HCT116 (cell line): Measurements from ENCODE around the gene SLC4A5. TPM values are rescaled to one million over a fixed set of nuclear protein-coding genes. Genes with fewer than 3 reads are reported as not detected.

Experiments
- ATAC-seq: fragments of 200-7000 bp; cut with Tn5 transposase; 2 replicates; pipeline ENCODE4 v1.9.1; 2020; ENCODE audit warnings: mild to moderate bottlenecking, moderate library complexity
- BruUV-seq: library from RNA; stranded (reverse); fragments of 400-500 nt; replicated peaks from 2 replicates; lab custom pipeline; 2021; lab: Mats Ljungman, UMichigan
- CTCF ChIA-PET: fragments of 300-600 bp; sonication (Branson Sonifier 250); formaldehyde crosslinking; loops from one replicate; lab custom pipeline; 2021; ENCODE audit warnings: antibody characterized with exemption; lab: Charles Lee
- POLR2A ChIA-PET: fragments of 300-600, 350-600 bp; sonication (Branson Sonifier 250); formaldehyde crosslinking; loops from one replicate; lab custom pipeline; 2021; ENCODE audit warnings: antibody characterized with exemption; lab: Charles Lee
- RAD21 ChIA-PET, 2 experiments: fragments of 300-600 bp; sonication (Branson Sonifier 250); formaldehyde crosslinking; loops; one replicate each; lab custom pipeline; 2023; ENCODE audit warnings: low total read pairs in 2 of 2; ENCODE audit not compliant: uncharacterized antibody in 2 of 2, unreplicated experiment in 2 of 2, low non-redundant PET in 1 of 2; lab: Charles Lee
- DNase-seq: peaks from one replicate; pipeline ENCODE4 v3.0.0-alpha.2; 2010; ENCODE audit warnings: low read depth, low spot score
- H2AFZ ChIP-seq: fragments of 200-600 bp; shearing (Covaris generic), sonication (generic); 2 replicates; pipeline ENCODE4 v1.6.1; 2017; ENCODE audit warnings: low read depth, mixed run types, mixed read lengths, antibody characterized with exemption, low read length; ENCODE audit not compliant: poor library complexity, severe bottlenecking
- H3K27ac ChIP-seq: 2 replicates; pipeline ENCODE4 v1.5.1; 2012; ENCODE audit warnings: low read depth, low read length
- H3K27me3 ChIP-seq: fragments of 200-600 bp; sonication (generic); 2 replicates; pipeline ENCODE4 v1.6.1; 2016; ENCODE audit warnings: mixed run types, low read length, mixed read lengths; ENCODE audit not compliant: insufficient read depth
- H3K36me3 ChIP-seq, 2 experiments: fragments of 200-500 bp in 1 of 2; fragments of 200-600 bp in 1 of 2; sonication (Bioruptor generic) in 1 of 2; sonication (generic) in 1 of 2; 2 replicates each; pipeline versions ENCODE4 v1.5.1 to v1.6.1; 2014 to 2016; ENCODE audit warnings: low read length in 2 of 2, inconsistent platforms in 1 of 2, mixed read lengths in 1 of 2, mixed run types in 1 of 2; ENCODE audit not compliant: insufficient read depth in 2 of 2, control insufficient read depth in 1 of 2
- H3K4me1 ChIP-seq, 2 experiments: fragments of 200-600 bp in 1 of 2; sonication (generic) in 1 of 2; 2 replicates each; pipeline versions ENCODE4 v1.5.1 to v1.6.1; 2012 to 2017; ENCODE audit warnings: low read length in 2 of 2, inconsistent platforms in 1 of 2, mild to moderate bottlenecking in 1 of 2, mixed read lengths in 1 of 2, mixed run types in 1 of 2, moderate library complexity in 1 of 2; ENCODE audit not compliant: insufficient read depth in 2 of 2, control insufficient read depth in 1 of 2
- H3K4me2 ChIP-seq: fragments of 200-600 bp; sonication (generic); 2 replicates; pipeline ENCODE4 v1.6.1; 2017; ENCODE audit warnings: mixed run types, low read length, mixed read lengths
- H3K4me3 ChIP-seq, 2 experiments: fragments of 200-600 bp in 1 of 2; sonication (generic) in 1 of 2; replicated peaks in 1 of 2; 2 replicates each; pipeline ENCODE4 v1.5.1; 2011 to 2016; ENCODE audit warnings: low read length in 2 of 2, control low read depth in 1 of 2, low read depth in 1 of 2, mild to moderate bottlenecking in 1 of 2, mixed read lengths in 1 of 2, mixed run types in 1 of 2
- H3K79me2 ChIP-seq: fragments of 200-600 bp; sonication (generic); 2 replicates; pipeline ENCODE4 v1.6.1; 2017; ENCODE audit warnings: mild to moderate bottlenecking, mixed run types, low read length, moderate library complexity, mixed read lengths; ENCODE audit not compliant: insufficient read depth
- H3K9ac ChIP-seq: fragments of 200-600 bp; sonication (generic); 2 replicates; pipeline ENCODE4 v1.6.1; 2016; ENCODE audit warnings: low read length, mixed read lengths
- H3K9me2 ChIP-seq: fragments of 200-600 bp; sonication (generic), shearing (Covaris generic); 2 replicates; pipeline ENCODE4 v1.6.1; 2017; ENCODE audit warnings: mixed run types, mild to moderate bottlenecking, moderate library complexity; ENCODE audit not compliant: insufficient read depth
- H3K9me3 ChIP-seq, 2 experiments: fragments of 200-500 bp in 1 of 2; fragments of 200-600 bp in 1 of 2; sonication (Bioruptor generic) in 1 of 2; sonication (generic) in 1 of 2; 2 replicates each; pipeline ENCODE4 v1.6.1; 2014 to 2017; ENCODE audit warnings: low read length in 2 of 2, mixed read lengths in 2 of 2, inconsistent platforms in 1 of 2, low read depth in 1 of 2, mild to moderate bottlenecking in 1 of 2, mixed run types in 1 of 2, moderate library complexity in 1 of 2; ENCODE audit not compliant: control insufficient read depth in 1 of 2, insufficient read depth in 1 of 2
- H4K20me1 ChIP-seq: fragments of 200-600 bp; sonication (generic), shearing (Covaris generic); 2 replicates; pipeline ENCODE4 v1.6.1; 2017; ENCODE audit warnings: mixed run types, mild to moderate bottlenecking, moderate library complexity; ENCODE audit not compliant: insufficient read depth
- ATF3 ChIP-seq: IDR thresholded peaks from 2 replicates; pipeline ENCODE4 v1.6.1; 2012
- CEBPB ChIP-seq: IDR thresholded peaks from 2 replicates; pipeline ENCODE4 v1.6.1; 2012; ENCODE audit warnings: low read depth
- EGR1 ChIP-seq: IDR thresholded peaks from 2 replicates; pipeline ENCODE4 v1.6.1; 2012; ENCODE audit warnings: low read depth
- ELF1 ChIP-seq: IDR thresholded peaks from 2 replicates; pipeline ENCODE4 v1.6.1; 2012; ENCODE audit warnings: low read depth, borderline replicate concordance
- EZH2phosphoT487 ChIP-seq: fragments of 200-600 bp; IDR thresholded peaks from 2 replicates; pipeline ENCODE4 v1.6.1; 2018; ENCODE audit warnings: antibody characterized with exemption, borderline replicate concordance
- FOSL1 ChIP-seq: IDR thresholded peaks from 2 replicates; pipeline ENCODE4 v1.6.1; 2012; ENCODE audit warnings: low read depth
- JUND ChIP-seq: IDR thresholded peaks from 2 replicates; pipeline ENCODE4 v1.6.1; 2012
- MAX ChIP-seq: IDR thresholded peaks from 2 replicates; pipeline ENCODE4 v1.6.1; 2012
- POLR2A ChIP-seq: IDR thresholded peaks from 2 replicates; pipeline ENCODE4 v1.7.0; 2011; ENCODE audit warnings: borderline replicate concordance; ENCODE audit not compliant: insufficient read depth, insufficient read length; ENCODE audit errors: extremely low read depth
- POLR2AphosphoS5 ChIP-seq: IDR thresholded peaks from 2 replicates; pipeline ENCODE4 v1.6.1; 2011; ENCODE audit warnings: mild to moderate bottlenecking, low read depth, low read length, moderate library complexity
- RAD21 ChIP-seq: IDR thresholded peaks from 2 replicates; pipeline ENCODE4 v1.6.1; 2012; ENCODE audit warnings: low read depth, mild to moderate bottlenecking
- REST ChIP-seq: IDR thresholded peaks from 2 replicates; pipeline ENCODE4 v1.6.1; 2012; ENCODE audit warnings: low read depth
- SIN3A ChIP-seq: IDR thresholded peaks from 2 replicates; pipeline ENCODE4 v1.6.1; 2012; ENCODE audit warnings: low read depth
- SP1 ChIP-seq: IDR thresholded peaks from 2 replicates; pipeline ENCODE4 v1.6.1; 2012; ENCODE audit warnings: low read depth
- SRF ChIP-seq: IDR thresholded peaks from 2 replicates; pipeline ENCODE4 v1.6.1; 2012; ENCODE audit warnings: low read depth
- YY1 ChIP-seq: IDR thresholded peaks from 2 replicates; pipeline ENCODE4 v1.6.1; 2011; ENCODE audit warnings: low read length, low read depth, moderate library complexity, mild to moderate bottlenecking; ENCODE audit not compliant: insufficient replicate concordance; ENCODE audit errors: extremely low read depth
- ZBTB33 ChIP-seq: IDR thresholded peaks from 2 replicates; pipeline ENCODE4 v1.6.1; 2011; ENCODE audit warnings: mild to moderate bottlenecking, low read length, moderate library complexity; ENCODE audit not compliant: insufficient replicate concordance; ENCODE audit errors: extremely low read depth
- ZFX ChIP-seq: fragments of 450-650 bp; IDR thresholded peaks from 2 replicates; pipeline ENCODE4 v1.6.1; 2017
- ZNF274 ChIP-seq: fragments of 200-500 bp; sonication (Bioruptor generic); IDR thresholded peaks from 2 replicates; pipeline ENCODE4 v1.6.1; 2014; ENCODE audit warnings: mild to moderate bottlenecking, low read depth, low read length, inconsistent platforms
- intact Hi-C: fragments of 100-400 bp; cut with micrococcal nuclease; formaldehyde crosslinking; loops from 2 replicates; pipeline ENCODE4 v1.10.0; 2022
- total RNA-seq: library from RNA; stranded (reverse); gene quantifications from one replicate; pipeline ENCODE4 v1.2.1, GENCODE V29; 2021; ENCODE audit not compliant: unreplicated experiment
- TF ChIP-seq, protein P1 (sequence below), 3 experiments: fragments of 200-600 bp in 1 of 3; sonication (generic) in 1 of 3; IDR thresholded peaks in 2 of 3; conservative IDR thresholded peaks in 1 of 3; 2 replicates each; pipeline ENCODE4 v1.5.1; 2012 to 2017; ENCODE audit warnings: low read depth in 2 of 3, low read length in 2 of 3, antibody characterized with exemption in 1 of 3, borderline replicate concordance in 1 of 3, control low read depth in 1 of 3, mild to moderate bottlenecking in 1 of 3, mixed read lengths in 1 of 3, mixed run types in 1 of 3, moderate library complexity in 1 of 3; ENCODE audit not compliant: insufficient read depth in 1 of 3

The SLC4A5 gene
- total RNA-seq, 1 experiment from 2014 or later = 0.91 TPM

DNA sequence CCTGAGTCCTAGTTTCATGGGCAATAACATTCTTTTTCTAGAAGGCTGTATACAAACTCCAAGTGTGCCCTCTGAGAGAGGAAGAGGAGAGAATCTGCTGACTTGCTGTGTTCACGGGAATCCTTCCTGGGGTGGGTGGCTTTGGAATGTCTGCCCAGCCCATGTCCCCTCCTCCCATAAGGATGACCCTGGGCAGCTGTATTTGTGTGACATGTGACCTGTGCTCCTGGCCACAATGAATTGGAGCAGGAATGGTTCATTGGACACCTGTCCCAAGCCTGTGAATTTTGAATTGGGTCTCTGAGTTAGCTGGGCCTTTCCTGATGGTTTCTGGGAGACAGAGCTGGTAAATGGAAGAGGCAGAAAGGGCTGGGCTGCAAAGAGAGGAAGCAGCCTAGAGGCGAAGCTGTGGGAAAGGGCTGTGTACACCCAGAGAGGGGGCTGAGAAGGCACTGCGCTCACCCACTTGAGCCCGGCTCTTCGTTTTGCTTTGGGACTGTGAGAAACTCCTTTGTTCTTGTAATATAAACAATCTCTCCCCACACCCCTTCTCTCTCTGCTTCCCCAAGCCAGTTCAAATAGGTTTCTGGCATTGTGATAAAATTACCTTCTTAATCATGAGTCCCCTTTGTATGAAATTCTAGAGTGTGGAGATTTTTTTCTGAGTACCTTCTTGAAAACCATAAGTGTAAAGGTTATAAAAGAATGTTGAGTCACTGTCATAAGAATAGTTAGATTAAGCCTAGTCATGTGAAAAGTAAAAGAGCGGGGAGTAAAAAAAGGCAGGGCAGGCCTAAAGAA lies 49.8 kb downstream of the SLC4A5 start:
- no peaks in the 10 kb centered on the region for H3K27me3 ChIP-seq
- no peak overlapping the region for H2AFZ ChIP-seq
- no peak overlapping the region for H3K27ac ChIP-seq
- no peaks in the 10 kb centered on the region for H3K9me2 ChIP-seq
- BruUV-seq = no TSS peak
- RAD21 ChIA-PET = no interaction called here
- H3K36me3 ChIP-seq = no peaks in the 10 kb centered on the region
- POLR2A ChIA-PET = no interaction called here
- H3K9ac ChIP-seq = no peak overlapping the region
- CTCF ChIA-PET = no interaction called here
- no peak for ATAC-seq
- peaks cover 0 to 4% of the 10 kb centered on the region in 2 experiments; a peak in 1 of 4 replicates for H3K9me3 ChIP-seq
- no peak overlapping the region for H3K4me3 ChIP-seq
- intact Hi-C loops = no loop called here
- TF ChIP-seq POLR2AphosphoS5 (no peak), ATF3 (no peak), ZNF274 (no peak), CEBPB (no peak), MAX (no peak), REST (no peak), SRF (no peak), EGR1 (no peak), EZH2phosphoT487 (no peak), JUND (no peak), POLR2A (no peak), FOSL1 (no peak), ZBTB33 (no peak), ELF1 (no peak), ZFX (no peak), SP1 (no peak), RAD21 (no peak), YY1 (no peak), SIN3A (no peak)
- TF ChIP-seq, protein P1, sequence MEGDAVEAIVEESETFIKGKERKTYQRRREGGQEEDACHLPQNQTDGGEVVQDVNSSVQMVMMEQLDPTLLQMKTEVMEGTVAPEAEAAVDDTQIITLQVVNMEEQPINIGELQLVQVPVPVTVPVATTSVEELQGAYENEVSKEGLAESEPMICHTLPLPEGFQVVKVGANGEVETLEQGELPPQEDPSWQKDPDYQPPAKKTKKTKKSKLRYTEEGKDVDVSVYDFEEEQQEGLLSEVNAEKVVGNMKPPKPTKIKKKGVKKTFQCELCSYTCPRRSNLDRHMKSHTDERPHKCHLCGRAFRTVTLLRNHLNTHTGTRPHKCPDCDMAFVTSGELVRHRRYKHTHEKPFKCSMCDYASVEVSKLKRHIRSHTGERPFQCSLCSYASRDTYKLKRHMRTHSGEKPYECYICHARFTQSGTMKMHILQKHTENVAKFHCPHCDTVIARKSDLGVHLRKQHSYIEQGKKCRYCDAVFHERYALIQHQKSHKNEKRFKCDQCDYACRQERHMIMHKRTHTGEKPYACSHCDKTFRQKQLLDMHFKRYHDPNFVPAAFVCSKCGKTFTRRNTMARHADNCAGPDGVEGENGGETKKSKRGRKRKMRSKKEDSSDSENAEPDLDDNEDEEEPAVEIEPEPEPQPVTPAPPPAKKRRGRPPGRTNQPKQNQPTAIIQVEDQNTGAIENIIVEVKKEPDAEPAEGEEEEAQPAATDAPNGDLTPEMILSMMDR (IDR thresholded peaks at IDR 0.05 in 2 of 3, conservative IDR thresholded peaks at IDR 0.05 in 1 of 3; ENCODE audit: borderline replicate concordance in 1 of 3, insufficient read depth in 1 of 3, low read depth in 2 of 3, low read length in 2 of 3) = no peak
- TF ChIP-seq, all 23 proteins: peak for 0
- no peaks in the 10 kb centered on the region for H4K20me1 ChIP-seq
- H3K4me1 ChIP-seq = no peaks in the 10 kb centered on the region
- no peak for DNase-seq
- H3K79me2 ChIP-seq = no peaks in the 10 kb centered on the region
- H3K4me2 ChIP-seq = no peak overlapping the region
